Progenitor cell of endocrine pancreas (in vitro differentiated cells): Measurements from ENCODE around the gene MAP3K4. TPM values are rescaled to one million over a fixed set of nuclear protein-coding genes. Genes with fewer than 3 reads are reported as not detected.

ENCODE experiments used
- DNase-seq: peaks from one replicate; pipeline ENCODE4 v3.0.0; 2021; ENCODE audit warnings: low spot score; ENCODE audit not compliant: unreplicated experiment
- H3K27ac Mint-ChIP-seq: 2 replicates; pipeline ENCODE4 v1.8.0; 2021; ENCODE audit warnings: mild to moderate bottlenecking, moderate library complexity, mixed read lengths
- H3K27me3 Mint-ChIP-seq: 2 replicates; pipeline ENCODE4 v1.8.0; 2021; ENCODE audit warnings: mixed read lengths
- H3K36me3 Mint-ChIP-seq: 2 replicates; pipeline ENCODE4 v1.8.0; 2022; ENCODE audit warnings: mixed read lengths; ENCODE audit not compliant: insufficient read depth
- H3K4me1 Mint-ChIP-seq: 2 replicates; pipeline ENCODE4 v1.8.0; 2021; ENCODE audit warnings: low read depth, mixed read lengths
- H3K4me3 Mint-ChIP-seq: 2 replicates; pipeline ENCODE4 v1.8.0; 2021; ENCODE audit warnings: low read depth, mild to moderate bottlenecking, moderate library complexity, mixed read lengths
- H3K9me3 Mint-ChIP-seq: 2 replicates; pipeline ENCODE4 v1.8.0; 2021; ENCODE audit warnings: low read depth, mixed read lengths
- CTCF ChIP-seq: fragments of 200-600 bp; sonication (generic); IDR thresholded peaks from one replicate; pipeline ENCODE4 v1.5.0; 2021; ENCODE audit warnings: antibody characterized with exemption, mild to moderate bottlenecking; ENCODE audit not compliant: unreplicated experiment
- total RNA-seq: library from RNA; stranded (reverse); gene quantifications from 2 replicates; pipeline ENCODE4 v1.2.1, GENCODE V29; 2021

MAP3K4 gene
- total RNA-seq, 1 donor from 2014 or later = 68.1 TPM

GRCh38 chr6:160959726-160960435, 31.7 kb upstream of the MAP3K4 start:
- H3K27me3 Mint-ChIP-seq = peaks cover 5% of the 10 kb centered on the region
- H3K9me3 Mint-ChIP-seq = no peaks in the 10 kb centered on the region
- H3K4me1 Mint-ChIP-seq = no peaks in the 10 kb centered on the region
- H3K36me3 Mint-ChIP-seq = no peaks in the 10 kb centered on the region
- TF ChIP-seq CTCF = no peak
- DNase-seq = no peak
- no peak overlapping the region for H3K27ac Mint-ChIP-seq
- H3K4me3 Mint-ChIP-seq = no peak overlapping the region

- DNase-seq = no peak
- Mint-ChIP-seq H3K4me1 (no peaks in the 10 kb centered on the region), H3K36me3 (no peaks in the 10 kb centered on the region), H3K27ac (no peak overlapping the region), H3K4me3 (no peak overlapping the region), H3K9me3 (no peaks in the 10 kb centered on the region), H3K27me3 (peaks cover 3% of the 10 kb centered on the region)
- no peak for TF ChIP-seq CTCF
These were observed 30.7 kb upstream of the MAP3K4 start for GRCh38 chr6:160960839-160961238.

- no peaks in the 10 kb centered on the region for H3K4me1 Mint-ChIP-seq
- H3K27me3 Mint-ChIP-seq = no peaks in the 10 kb centered on the region
- H3K9me3 Mint-ChIP-seq = no peaks in the 10 kb centered on the region
- H3K4me3 Mint-ChIP-seq = no peak overlapping the region
- H3K36me3 Mint-ChIP-seq = no peaks in the 10 kb centered on the region
- no peak for DNase-seq
- no peak overlapping the region for H3K27ac Mint-ChIP-seq
- no peak for TF ChIP-seq CTCF
These were observed 28.5 kb upstream of the MAP3K4 start for GRCh38 chr6:160962835-160963623.

- no peaks in the 10 kb centered on the region for H3K36me3 Mint-ChIP-seq
- no peak for TF ChIP-seq CTCF
These were observed 27.9 kb upstream of the MAP3K4 start for GRCh38 chr6:160963651-160964050.

GRCh38 chr6:160965893-160966292, 25.7 kb upstream of the MAP3K4 start:
- Mint-ChIP-seq H3K36me3 (no peaks in the 10 kb centered on the region), H3K9me3 (no peaks in the 10 kb centered on the region), H3K27me3 (no peaks in the 10 kb centered on the region), H3K4me3 (no peak overlapping the region), H3K4me1 (no peaks in the 10 kb centered on the region), H3K27ac (no peak overlapping the region)
- TF ChIP-seq CTCF = no peak
- DNase-seq = no peak

More at GRCh38 chr6:160963651-160964050, 27.9 kb upstream of the MAP3K4 start:
- no peak overlapping the region for H3K4me3 Mint-ChIP-seq
- no peaks in the 10 kb centered on the region for H3K27me3 Mint-ChIP-seq
- no peak for DNase-seq
- H3K4me1 Mint-ChIP-seq = no peaks in the 10 kb centered on the region
- no peak overlapping the region for H3K27ac Mint-ChIP-seq
- H3K9me3 Mint-ChIP-seq = no peaks in the 10 kb centered on the region
